B cell (primary cell): Measurements from ENCODE around the gene CCDC187. TPM values are rescaled to one million over a fixed set of nuclear protein-coding genes. Genes with fewer than 3 reads are reported as not detected.

Experiments
- ATAC-seq: fragments of 200-7000 bp; cut with Tn5 transposase; one replicate; pipeline ENCODE4 v1.10.0; 2021; ENCODE audit warnings: low read depth, mild to moderate bottlenecking, moderate number of reproducible peaks, moderate library complexity
- CTCF ChIA-PET: fragments of 350-600 bp; sonication (Branson Sonifier 250); formaldehyde crosslinking; loops from one replicate; lab custom pipeline; 2021; ENCODE audit warnings: antibody characterized with exemption, inconsistent platforms; lab: Charles Lee
- POLR2A ChIA-PET: fragments of 350-600 bp; sonication (Branson Sonifier 250); formaldehyde crosslinking; loops from one replicate; lab custom pipeline; 2021; ENCODE audit warnings: antibody characterized with exemption; lab: Charles Lee
- DNase-seq: peaks from one replicate; pipeline ENCODE4 v3.0.0; 2013
- H2AFZ ChIP-seq: 2 replicates; pipeline ENCODE4 v1.6.1; 2012; ENCODE audit warnings: mild to moderate bottlenecking, low read depth, low read length; ENCODE audit not compliant: insufficient read depth, poor library complexity, severe bottlenecking
- H3K27ac ChIP-seq, 2 donors: 1 replicate in 1 of 2; 2 replicates in 1 of 2; pipeline ENCODE4 v1.5.1; 2012 to 2013; ENCODE audit warnings: low read length in 2 of 2, mild to moderate bottlenecking in 2 of 2, moderate library complexity in 1 of 2
- H3K27me3 ChIP-seq, 4 experiments: fragments of 200-600 bp in 1 of 4; sonication (generic) in 1 of 4; replicated peaks in 1 of 4; 1 replicate in 2 of 4; 2 replicates in 2 of 4; pipeline versions ENCODE4 v1.6.1 to v1.7.0; 2013 to 2016; ENCODE audit warnings: low read length in 3 of 4, mild to moderate bottlenecking in 2 of 4, mixed read lengths in 1 of 4, moderate library complexity in 1 of 4; ENCODE audit not compliant: insufficient read depth in 4 of 4, control insufficient read depth in 3 of 4; ENCODE audit errors: control extremely low read depth in 1 of 4
- H3K36me3 ChIP-seq, 2 experiments: replicated peaks in 1 of 2; 1 replicate in 1 of 2; 2 replicates in 1 of 2; pipeline versions ENCODE4 v1.6.1 to v1.7.1; 2013; ENCODE audit warnings: low read length in 1 of 2; ENCODE audit not compliant: insufficient read depth in 2 of 2, control insufficient read depth in 1 of 2; ENCODE audit errors: control extremely low read depth in 1 of 2, extremely low read depth in 1 of 2
- H3K4me1 ChIP-seq, 2 donors: fragments of 200-600 bp in 1 of 2; sonication (generic) in 1 of 2; 1 replicate in 1 of 2; 2 replicates in 1 of 2; pipeline versions ENCODE4 v1.5.1 to v1.6.1; 2013 to 2017; ENCODE audit warnings: low read length in 2 of 2; ENCODE audit not compliant: control insufficient read depth in 2 of 2, insufficient read depth in 2 of 2
- H3K4me2 ChIP-seq: replicated peaks from 2 replicates; pipeline ENCODE3; 2012; ENCODE audit warnings: mild to moderate bottlenecking, low read depth, low read length; ENCODE audit not compliant: poor library complexity, severe bottlenecking
- H3K4me3 ChIP-seq, 5 experiments: fragments of 200-600 bp in 1 of 5; sonication (generic) in 1 of 5; 1 replicate in 3 of 5; 2 replicates in 2 of 5; pipeline versions ENCODE4 v1.5.1 to v1.7.0; 2011 to 2016; ENCODE audit warnings: low read length in 4 of 5, mild to moderate bottlenecking in 4 of 5, low read depth in 2 of 5, control low read depth in 1 of 5, moderate library complexity in 1 of 5; ENCODE audit not compliant: insufficient read depth in 1 of 5; ENCODE audit errors: control extremely low read depth in 1 of 5, extremely low read depth in 1 of 5
- H3K79me2 ChIP-seq: fragments of 200-600 bp; sonication (generic); one replicate; pipeline ENCODE4 v1.6.0; 2016; ENCODE audit warnings: low read length; ENCODE audit not compliant: control insufficient read depth, insufficient read depth
- H3K9ac ChIP-seq: fragments of 200-600 bp; sonication (generic); 2 replicates; pipeline ENCODE4 v1.6.1; 2017; ENCODE audit warnings: mild to moderate bottlenecking, low read length, moderate library complexity
- H3K9me3 ChIP-seq, 3 donors: one replicate each; pipeline versions ENCODE4 v1.6.1 to v1.7.1; 2013; ENCODE audit warnings: low read length in 2 of 3; ENCODE audit not compliant: control insufficient read depth in 2 of 3, insufficient read depth in 1 of 3; ENCODE audit errors: control extremely low read depth in 1 of 3
- H4K20me1 ChIP-seq: 2 replicates; pipeline ENCODE4 v1.6.0; 2012; ENCODE audit warnings: mild to moderate bottlenecking, low read length; ENCODE audit not compliant: insufficient read depth, control insufficient read depth, poor library complexity, severe bottlenecking
- H3K27ac Mint-ChIP-seq: one replicate; pipeline ENCODE4 v1.8.0; 2021; ENCODE audit warnings: mixed read lengths
- H3K27me3 Mint-ChIP-seq: one replicate; pipeline ENCODE4 v1.8.0; 2021; ENCODE audit warnings: mixed read lengths
- H3K4me1 Mint-ChIP-seq: one replicate; pipeline ENCODE4 v1.8.0; 2021; ENCODE audit warnings: mixed read lengths
- H3K4me3 Mint-ChIP-seq: one replicate; pipeline ENCODE4 v1.8.0; 2021; ENCODE audit warnings: mixed read lengths
- H3K9me3 Mint-ChIP-seq: one replicate; pipeline ENCODE4 v1.8.0; 2022; ENCODE audit warnings: mixed read lengths; ENCODE audit not compliant: insufficient read depth
- EZH2 ChIP-seq: IDR thresholded peaks from 2 replicates; pipeline ENCODE4 v1.6.1; 2012; ENCODE audit warnings: borderline replicate concordance, low read depth, mild to moderate bottlenecking, moderate library complexity, low read length; ENCODE audit not compliant: insufficient read depth, poor library complexity, severe bottlenecking
- WGBS: methylation state at CpG from one replicate; pipeline ENCODE4 v1.1.5; 2013; ENCODE audit warnings: missing lambda C conversion rate; ENCODE audit not compliant: insufficient coverage; 5-methylcytosine and 5-hydroxymethylcytosine counted together
- intact Hi-C: fragments of 100-400 bp; cut with micrococcal nuclease; formaldehyde crosslinking; loops from one replicate; pipeline ENCODE4 v1.10.0; 2022
- polyA plus RNA-seq: library from polyadenylated mRNA; depleted of rRNA; stranded (reverse); fragments of >200 nt; gene quantifications from 2 replicates; pipeline ENCODE4 v1.2.3, GENCODE V29; 2012
- total RNA-seq, 2 donors: library from RNA; stranded (reverse); fragments of 120-200 nt in 1 of 2; gene quantifications; 1 replicate in 1 of 2; 2 replicates in 1 of 2; pipeline versions ENCODE4 v1.2.3 to v1.2.4, GENCODE V29; 2013 to 2022
- TF ChIP-seq, protein P1 (sequence below): fragments of 200-600 bp; IDR thresholded peaks from one replicate; pipeline ENCODE4 v1.8.0; 2022; ENCODE audit warnings: antibody characterized with exemption, mild to moderate bottlenecking

CCDC187 gene
- total and polyA plus RNA-seq, 2 donors (not counting 1 experiment from before 2014, with no cell fraction given) = 1.5 to 7.6 TPM

DNA sequence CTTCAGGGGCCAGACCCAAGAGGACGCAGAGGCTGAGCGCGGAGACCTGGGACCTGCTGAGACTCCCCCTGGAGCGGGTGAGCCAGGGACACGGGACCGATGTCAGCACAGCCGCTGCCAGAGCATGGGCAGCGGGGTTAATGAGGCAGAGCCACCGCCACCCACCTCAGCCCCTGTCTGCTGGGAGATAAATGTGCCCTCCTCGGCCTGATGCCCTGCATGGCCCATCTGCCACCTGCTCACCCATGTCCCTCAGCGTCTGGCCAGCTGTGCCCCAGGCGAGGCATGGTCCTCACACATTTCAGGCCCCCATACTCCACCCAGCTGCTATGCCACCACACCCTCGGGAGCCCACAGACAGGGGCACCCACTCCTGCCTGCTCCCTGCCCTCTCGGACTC lies 44.8 kb upstream of the CCDC187 start:
- Histone ChIP-seq H4K20me1 (no peaks in the 10 kb centered on the region), H2AFZ (no peak overlapping the region), H3K79me2 (no peaks in the 10 kb centered on the region), H3K36me3 (no peaks in the 10 kb centered on the region), H3K4me3 (no peak overlapping the region), H3K9ac (no peak overlapping the region), H3K4me2 (no peak overlapping the region), H3K9me3 (no peaks in the 10 kb centered on the region), H3K27ac (no peak overlapping the region), H3K27me3 (no peaks in the 10 kb centered on the region), H3K4me1 (no peaks in the 10 kb centered on the region)
- WGBS = 61% methylated on average over 14 of the region's 14 CpGs
- no peaks in the 10 kb centered on the region for H3K4me1 Mint-ChIP-seq
- TF ChIP-seq, protein P1, sequence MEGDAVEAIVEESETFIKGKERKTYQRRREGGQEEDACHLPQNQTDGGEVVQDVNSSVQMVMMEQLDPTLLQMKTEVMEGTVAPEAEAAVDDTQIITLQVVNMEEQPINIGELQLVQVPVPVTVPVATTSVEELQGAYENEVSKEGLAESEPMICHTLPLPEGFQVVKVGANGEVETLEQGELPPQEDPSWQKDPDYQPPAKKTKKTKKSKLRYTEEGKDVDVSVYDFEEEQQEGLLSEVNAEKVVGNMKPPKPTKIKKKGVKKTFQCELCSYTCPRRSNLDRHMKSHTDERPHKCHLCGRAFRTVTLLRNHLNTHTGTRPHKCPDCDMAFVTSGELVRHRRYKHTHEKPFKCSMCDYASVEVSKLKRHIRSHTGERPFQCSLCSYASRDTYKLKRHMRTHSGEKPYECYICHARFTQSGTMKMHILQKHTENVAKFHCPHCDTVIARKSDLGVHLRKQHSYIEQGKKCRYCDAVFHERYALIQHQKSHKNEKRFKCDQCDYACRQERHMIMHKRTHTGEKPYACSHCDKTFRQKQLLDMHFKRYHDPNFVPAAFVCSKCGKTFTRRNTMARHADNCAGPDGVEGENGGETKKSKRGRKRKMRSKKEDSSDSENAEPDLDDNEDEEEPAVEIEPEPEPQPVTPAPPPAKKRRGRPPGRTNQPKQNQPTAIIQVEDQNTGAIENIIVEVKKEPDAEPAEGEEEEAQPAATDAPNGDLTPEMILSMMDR = no peak
- TF ChIP-seq EZH2 = no peak
- CTCF ChIA-PET = no interaction called here
- no peaks in the 10 kb centered on the region for H3K9me3 Mint-ChIP-seq
- H3K27me3 Mint-ChIP-seq = no peaks in the 10 kb centered on the region
- no peak for ATAC-seq
- H3K27ac Mint-ChIP-seq = no peak overlapping the region
- intact Hi-C loops = no loop called here
- H3K4me3 Mint-ChIP-seq = no peak overlapping the region
- POLR2A ChIA-PET = no interaction called here
- DNase-seq = no peak

DNA sequence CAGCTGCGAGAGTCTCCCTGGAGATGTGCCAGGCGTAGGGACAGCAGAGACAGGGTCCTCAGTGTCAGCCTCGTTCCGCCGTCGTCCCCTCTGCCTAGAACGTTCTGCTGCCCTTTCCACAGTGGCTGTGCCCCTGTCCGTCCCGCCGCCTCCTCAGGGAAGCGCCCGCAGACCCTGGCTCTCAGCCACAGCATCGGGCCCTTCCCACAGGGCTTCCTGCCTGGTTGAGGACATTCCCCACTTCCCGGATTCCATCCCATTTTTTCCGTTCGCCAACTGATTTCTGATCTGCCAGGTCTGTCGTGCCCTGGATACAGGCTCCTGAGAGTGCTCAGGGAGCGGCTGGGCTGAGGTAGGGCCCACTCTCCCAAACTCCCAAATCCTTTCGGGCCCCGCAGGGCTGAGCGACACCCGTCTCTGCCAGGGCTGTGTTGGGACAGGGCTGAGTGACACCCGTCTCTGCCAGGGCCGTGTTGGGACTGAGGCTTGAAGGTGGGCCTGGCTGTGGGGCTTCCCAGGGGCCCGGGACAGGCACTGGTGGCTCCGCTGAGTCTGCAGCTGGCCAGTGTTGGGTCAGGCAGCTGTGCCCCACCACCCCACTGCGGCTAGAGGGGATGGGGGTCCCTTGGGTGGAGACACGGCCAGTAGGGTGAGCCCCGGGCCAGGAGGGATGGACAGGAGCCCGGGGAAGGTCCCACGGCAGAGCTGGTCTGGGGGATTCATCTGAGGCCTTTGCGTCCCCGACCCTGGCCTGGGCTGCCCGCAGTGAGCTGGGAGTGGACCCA lies 43.8 kb upstream of the CCDC187 start:
- H3K27ac Mint-ChIP-seq = no peak overlapping the region
- no peaks in the 10 kb centered on the region for H3K27me3 Mint-ChIP-seq
- Histone ChIP-seq H3K4me1 (peaks cover 1 to 4% of the 10 kb centered on the region in 2 donors), H3K27me3 (no peaks in the 10 kb centered on the region), H3K36me3 (no peaks in the 10 kb centered on the region), H3K79me2 (no peaks in the 10 kb centered on the region), H3K9me3 (no peaks in the 10 kb centered on the region), H3K9ac (no peak overlapping the region), H4K20me1 (no peaks in the 10 kb centered on the region), H3K4me3 (no peak overlapping the region), H3K4me2 (no peak overlapping the region), H3K27ac (no peak overlapping the region), H2AFZ (no peak overlapping the region)
- ATAC-seq = no peak
- WGBS = 91% methylated on average over 33 of the region's 34 CpGs
- H3K9me3 Mint-ChIP-seq = no peaks in the 10 kb centered on the region
- TF ChIP-seq EZH2 = no peak
- TF ChIP-seq, protein P1 = no peak
- CTCF ChIA-PET = no interaction called here
- intact Hi-C loops = no loop called here
- no peak overlapping the region for H3K4me3 Mint-ChIP-seq
- POLR2A ChIA-PET = no interaction called here
- peaks cover 5% of the 10 kb centered on the region for H3K4me1 Mint-ChIP-seq
- no peak for DNase-seq
